ENCODE data around the gene WASF1. TPM values are rescaled to one million over a fixed set of nuclear protein-coding genes. Genes with fewer than 3 reads are reported as not detected.

WASF1 gene
- total and polyA plus RNA-seq, 7 donors, result 0.47 to 5.3 (median 0.97) TPM

DNA sequence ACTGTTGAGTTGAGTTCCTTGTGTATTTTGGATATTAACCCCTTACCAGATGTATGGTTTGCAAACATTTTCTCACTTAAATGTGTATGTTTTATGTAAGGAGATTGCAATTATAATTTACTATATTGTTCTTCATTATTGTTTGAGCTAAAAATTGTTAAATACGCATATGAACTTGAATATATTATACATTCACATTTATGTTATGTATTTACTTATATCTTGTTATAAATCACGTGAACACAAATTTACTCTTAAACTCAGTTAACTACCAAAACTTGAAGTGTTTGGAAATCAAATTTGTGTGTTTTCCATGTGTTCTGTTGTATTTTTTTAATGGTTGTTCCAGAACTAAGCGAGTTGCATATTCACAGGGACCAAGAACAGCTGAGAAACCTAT, 19.1 kb upstream of the WASF1 start:
- TF ChIP-seq, protein P1, sequence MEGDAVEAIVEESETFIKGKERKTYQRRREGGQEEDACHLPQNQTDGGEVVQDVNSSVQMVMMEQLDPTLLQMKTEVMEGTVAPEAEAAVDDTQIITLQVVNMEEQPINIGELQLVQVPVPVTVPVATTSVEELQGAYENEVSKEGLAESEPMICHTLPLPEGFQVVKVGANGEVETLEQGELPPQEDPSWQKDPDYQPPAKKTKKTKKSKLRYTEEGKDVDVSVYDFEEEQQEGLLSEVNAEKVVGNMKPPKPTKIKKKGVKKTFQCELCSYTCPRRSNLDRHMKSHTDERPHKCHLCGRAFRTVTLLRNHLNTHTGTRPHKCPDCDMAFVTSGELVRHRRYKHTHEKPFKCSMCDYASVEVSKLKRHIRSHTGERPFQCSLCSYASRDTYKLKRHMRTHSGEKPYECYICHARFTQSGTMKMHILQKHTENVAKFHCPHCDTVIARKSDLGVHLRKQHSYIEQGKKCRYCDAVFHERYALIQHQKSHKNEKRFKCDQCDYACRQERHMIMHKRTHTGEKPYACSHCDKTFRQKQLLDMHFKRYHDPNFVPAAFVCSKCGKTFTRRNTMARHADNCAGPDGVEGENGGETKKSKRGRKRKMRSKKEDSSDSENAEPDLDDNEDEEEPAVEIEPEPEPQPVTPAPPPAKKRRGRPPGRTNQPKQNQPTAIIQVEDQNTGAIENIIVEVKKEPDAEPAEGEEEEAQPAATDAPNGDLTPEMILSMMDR (IDR thresholded peaks at IDR 0.05), result no peak
- 95 to 98% (median 96%) methylated on average over 3 of the region's 3 CpGs for WGBS, 3 donors
- DNase-seq (no peak), ATAC-seq (no peak)
- H3K36me3 ChIP-seq (ENCODE audit: insufficient read depth in 1 of 2, low read depth in 1 of 2), result peaks cover 0 to 9% of the 10 kb centered on the region in 2 donors
- no peak overlapping the region for H3K4me3 ChIP-seq
- no peaks in the 10 kb centered on the region for H3K27me3 ChIP-seq (ENCODE audit: insufficient read depth in 3 of 3, low read length in 2 of 3)
- H3K27ac ChIP-seq, result no peak overlapping the region
- intact Hi-C loops (cut with DNase I), result no loop called here
- H3K9me3 ChIP-seq, result no peaks in the 10 kb centered on the region
- H3K4me1 ChIP-seq, result no peaks in the 10 kb centered on the region

DNA sequence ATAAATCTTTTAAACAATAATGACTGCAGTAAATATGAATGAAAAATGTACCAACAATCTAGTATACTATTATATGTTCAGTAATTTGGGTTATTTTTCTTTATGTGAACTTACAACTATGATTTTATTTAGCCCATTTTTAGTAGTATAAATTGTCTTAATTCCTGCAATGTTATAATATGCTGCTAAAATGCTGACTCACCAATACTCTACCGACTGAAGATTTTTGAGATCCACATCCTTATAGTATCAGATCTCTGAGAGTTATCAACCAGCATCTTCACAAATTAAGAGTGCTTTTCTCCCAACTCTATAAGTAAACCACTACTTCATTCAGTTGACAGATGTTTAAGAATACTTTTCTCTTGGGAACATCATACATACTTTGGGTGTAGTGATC, 17.4 kb upstream of the WASF1 start:
- H3K36me3 ChIP-seq (ENCODE audit: insufficient read depth in 1 of 2, low read depth in 1 of 2), result peaks cover 0 to 15% of the 10 kb centered on the region in 2 donors
- DNase-seq (no peak), ATAC-seq (no peak)
- TF ChIP-seq, protein P1 (IDR thresholded peaks at IDR 0.05), result no peak
- H3K9me3 ChIP-seq, result no peaks in the 10 kb centered on the region
- intact Hi-C loops (cut with DNase I), result no loop called here
- H3K27ac ChIP-seq, result no peak overlapping the region
- H3K4me3 ChIP-seq, result no peak overlapping the region
- H3K4me1 ChIP-seq, result peaks cover 1% of the 10 kb centered on the region
- WGBS, 3 donors, result 57 to 84% (median 63%) methylated on average over 1 of the region's 1 CpG
- H3K27me3 ChIP-seq (ENCODE audit: insufficient read depth in 3 of 3, low read length in 2 of 3), result no peaks in the 10 kb centered on the region

DNA sequence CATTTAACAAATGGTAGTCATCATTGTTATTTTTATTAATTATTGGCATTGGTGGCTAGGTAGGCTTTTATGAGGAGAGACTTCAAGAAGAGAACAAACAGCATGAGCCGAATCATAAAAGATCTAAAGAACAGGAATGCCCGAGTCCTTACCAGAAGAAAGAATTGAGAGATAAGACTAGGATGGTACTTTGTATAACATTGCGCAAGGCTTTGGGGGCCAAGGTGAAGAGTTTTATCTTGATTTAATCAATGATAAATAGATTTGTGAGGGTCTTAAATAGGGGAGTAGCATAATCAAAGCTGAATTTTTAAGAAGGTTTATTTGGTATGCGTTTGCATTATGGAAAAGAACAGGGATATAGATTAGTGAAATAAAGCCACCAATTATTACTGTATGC, 16.2 kb upstream of the WASF1 start:
- WGBS, 3 donors, result 92 to 95% (median 94%) methylated on average over 4 of the region's 4 CpGs
- DNase-seq (no peak), ATAC-seq (no peak)
- H3K4me3 ChIP-seq, result no peak overlapping the region
- TF ChIP-seq, protein P1 (IDR thresholded peaks at IDR 0.05), result no peak
- no peaks in the 10 kb centered on the region for H3K27me3 ChIP-seq (ENCODE audit: insufficient read depth in 3 of 3, low read length in 2 of 3)
- intact Hi-C loops (cut with DNase I), result no loop called here
- no peak overlapping the region for H3K27ac ChIP-seq
- H3K9me3 ChIP-seq, result no peaks in the 10 kb centered on the region
- H3K4me1 ChIP-seq, result peaks cover 6% of the 10 kb centered on the region
- peaks cover 0 to 15% of the 10 kb centered on the region in 2 donors for H3K36me3 ChIP-seq (ENCODE audit: insufficient read depth in 1 of 2, low read depth in 1 of 2)

DNA sequence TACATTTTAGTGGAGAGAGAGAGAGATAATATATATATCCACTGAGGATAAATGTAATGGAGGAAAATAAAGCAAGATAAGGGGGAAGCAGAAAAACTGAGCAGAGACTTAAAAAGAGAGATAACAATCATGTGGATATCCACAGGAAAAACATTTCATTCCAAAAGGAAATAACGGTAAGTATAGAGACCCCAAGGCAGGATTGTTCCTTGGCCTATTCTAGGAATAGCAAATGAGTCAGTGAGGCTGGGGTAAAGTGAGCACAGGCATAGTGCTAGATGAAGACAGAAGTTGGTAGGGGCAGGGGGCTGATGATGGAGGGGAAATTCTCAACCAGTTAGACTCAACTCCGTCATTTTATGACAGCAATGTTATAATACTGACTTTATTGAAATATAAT, 12.0 kb upstream of the WASF1 start:
- peak in 1 of 4 donors; percentile 54 for ATAC-seq
- 82 to 85% (median 82%) methylated on average over 2 of the region's 2 CpGs for WGBS, 3 donors
- no peak for DNase-seq
- Histone ChIP-seq H3K4me1 (peaks cover 6% of the 10 kb centered on the region), H3K4me3 (no peak overlapping the region), H3K27ac (no peak overlapping the region), H3K27me3 (ENCODE audit: insufficient read depth in 3 of 3, low read length in 2 of 3) (no peaks in the 10 kb centered on the region), H3K36me3 (ENCODE audit: insufficient read depth in 1 of 2, low read depth in 1 of 2) (peaks cover 0 to 15% of the 10 kb centered on the region in 2 donors), H3K9me3 (no peaks in the 10 kb centered on the region)
- TF ChIP-seq, protein P1 (IDR thresholded peaks at IDR 0.05), result no peak
- intact Hi-C loops (cut with DNase I), result no loop called here

DNA sequence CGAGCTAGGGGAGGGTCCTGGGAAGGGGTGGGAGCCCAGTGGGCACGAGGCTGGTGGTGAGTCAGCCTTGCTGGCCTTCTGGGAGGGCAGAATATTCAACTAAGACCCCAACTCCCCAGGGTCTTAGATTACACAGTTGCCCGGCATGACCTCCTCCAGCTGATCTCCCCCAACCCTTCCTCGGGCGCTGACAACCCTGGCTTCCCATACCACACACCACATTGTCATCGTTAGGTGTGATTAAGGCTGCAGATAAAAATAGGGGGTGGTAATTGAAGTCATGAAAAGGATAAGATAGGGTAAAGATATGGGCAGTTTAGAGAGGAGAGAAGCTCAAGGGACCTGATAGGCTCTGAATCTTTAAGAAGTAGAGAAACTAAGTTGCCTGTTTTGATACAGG, 11.3 kb upstream of the WASF1 start:
- Histone ChIP-seq H3K27me3 (ENCODE audit: insufficient read depth in 3 of 3, low read length in 2 of 3) (no peaks in the 10 kb centered on the region), H3K4me3 (no peak overlapping the region), H3K4me1 (peaks cover 6% of the 10 kb centered on the region), H3K36me3 (ENCODE audit: insufficient read depth in 1 of 2, low read depth in 1 of 2) (peaks cover 0 to 15% of the 10 kb centered on the region in 2 donors), H3K9me3 (no peaks in the 10 kb centered on the region), H3K27ac (no peak overlapping the region)
- DNase-seq, result no peak
- intact Hi-C loops (cut with DNase I), result no loop called here
- 82 to 89% (median 87%) methylated on average over 6 of the region's 6 CpGs for WGBS, 3 donors
- ATAC-seq, result no peak
- TF ChIP-seq, protein P1 (IDR thresholded peaks at IDR 0.05), result no peak
